Mesenchymal stem cell (in vitro differentiated cells and primary cell): ENCODE results near the gene AQP2.

Experiments
- DNase-seq: peaks from one replicate; pipeline ENCODE4 v3.0.0-alpha.2; 2013
- H2AFZ ChIP-seq: one replicate; pipeline ENCODE4 v1.6.1; 2013; ENCODE audit warnings: low read depth, mild to moderate bottlenecking, control low read depth, inconsistent platforms, low read length, moderate library complexity
- H2AK5ac ChIP-seq: 2 replicates; pipeline ENCODE4 v1.6.1; 2013; ENCODE audit warnings: low read length, moderate library complexity, mild to moderate bottlenecking, inconsistent platforms; ENCODE audit not compliant: severe bottlenecking
- H2BK120ac ChIP-seq: one replicate; pipeline ENCODE4 v1.6.1; 2013; ENCODE audit warnings: low read depth, mild to moderate bottlenecking, inconsistent platforms, low read length, moderate library complexity
- H2BK12ac ChIP-seq, 2 experiments: one replicate each; pipeline ENCODE4 v1.6.1; 2013; ENCODE audit warnings: inconsistent platforms in 2 of 2, low read length in 2 of 2, mild to moderate bottlenecking in 2 of 2, moderate library complexity in 2 of 2, control low read depth in 1 of 2
- H2BK15ac ChIP-seq: one replicate; pipeline ENCODE4 v1.6.1; 2013; ENCODE audit warnings: mild to moderate bottlenecking, low read depth, inconsistent platforms; ENCODE audit not compliant: poor library complexity, severe bottlenecking
- H2BK5ac ChIP-seq: 2 replicates; pipeline ENCODE4 v1.6.1; 2013; ENCODE audit warnings: low read depth, mild to moderate bottlenecking, low read length, control low read depth, inconsistent platforms; ENCODE audit not compliant: poor library complexity, severe bottlenecking
- H3K14ac ChIP-seq, 2 experiments: one replicate each; pipeline ENCODE4 v1.6.1; 2013; ENCODE audit warnings: inconsistent platforms in 2 of 2, low read length in 2 of 2, control low read depth in 1 of 2, mild to moderate bottlenecking in 1 of 2, moderate library complexity in 1 of 2
- H3K18ac ChIP-seq, 2 experiments: one replicate each; pipeline ENCODE4 v1.6.1; 2013; ENCODE audit warnings: inconsistent platforms in 2 of 2, low read length in 2 of 2, control low read depth in 1 of 2, low read depth in 1 of 2, mild to moderate bottlenecking in 1 of 2
- H3K23ac ChIP-seq, 2 experiments: one replicate each; pipeline ENCODE4 v1.6.1; 2013; ENCODE audit warnings: inconsistent platforms in 2 of 2, low read length in 2 of 2, mild to moderate bottlenecking in 2 of 2, moderate library complexity in 2 of 2, control low read depth in 1 of 2
- H3K27ac ChIP-seq: 2 replicates; pipeline ENCODE4 v1.5.1; 2013; ENCODE audit warnings: mild to moderate bottlenecking, moderate library complexity, low read length, control low read depth, inconsistent platforms; ENCODE audit not compliant: poor library complexity, severe bottlenecking
- H3K27me3 ChIP-seq, 2 experiments: 2 replicates each; pipeline versions ENCODE4 v1.6.1 to v1.7.0; 2013; ENCODE audit warnings: low read length in 2 of 2, mild to moderate bottlenecking in 2 of 2, moderate library complexity in 2 of 2, control low read depth in 1 of 2, inconsistent platforms in 1 of 2; ENCODE audit not compliant: control insufficient read depth in 1 of 2, insufficient read depth in 1 of 2
- H3K36me3 ChIP-seq, 2 experiments: 2 replicates each; pipeline versions ENCODE4 v1.6.1 to v1.7.0; 2013; ENCODE audit warnings: low read length in 2 of 2, control low read depth in 1 of 2, inconsistent platforms in 1 of 2, low read depth in 1 of 2, mild to moderate bottlenecking in 1 of 2; ENCODE audit not compliant: insufficient read depth in 2 of 2, control insufficient read depth in 1 of 2
- H3K4ac ChIP-seq, 2 experiments: one replicate each; pipeline ENCODE4 v1.6.1; 2013; ENCODE audit warnings: inconsistent platforms in 2 of 2, low read length in 2 of 2, mild to moderate bottlenecking in 2 of 2, moderate library complexity in 2 of 2, control low read depth in 1 of 2, low read depth in 1 of 2
- H3K4me1 ChIP-seq: 2 replicates; pipeline ENCODE4 v1.6.1; 2013; ENCODE audit warnings: low read depth, low read length, control low read depth; ENCODE audit not compliant: control insufficient read depth, insufficient read depth
- H3K4me2 ChIP-seq: 2 replicates; pipeline ENCODE4 v1.6.1; 2013; ENCODE audit warnings: low read length, mild to moderate bottlenecking, inconsistent platforms; ENCODE audit not compliant: poor library complexity, severe bottlenecking
- H3K4me3 ChIP-seq, 2 experiments: 2 replicates each; pipeline versions ENCODE4 v1.5.1 to v1.7.0; 2013; ENCODE audit warnings: low read length in 2 of 2, mild to moderate bottlenecking in 2 of 2, control low read depth in 1 of 2, low read depth in 1 of 2; ENCODE audit not compliant: insufficient read depth in 1 of 2
- H3K79me1 ChIP-seq: replicated peaks from 2 replicates; pipeline ENCODE4 v1.6.1; 2013; ENCODE audit warnings: mild to moderate bottlenecking, control low read depth, low read length, inconsistent platforms; ENCODE audit not compliant: poor library complexity, severe bottlenecking
- H3K9ac ChIP-seq: 2 replicates; pipeline ENCODE4 v1.7.0; 2013; ENCODE audit warnings: mild to moderate bottlenecking, low read length, moderate library complexity
- H3K9me3 ChIP-seq: 2 replicates; pipeline ENCODE4 v1.7.0; 2013; ENCODE audit warnings: mild to moderate bottlenecking, low read length; ENCODE audit not compliant: control insufficient read depth
- H4K8ac ChIP-seq: one replicate; pipeline ENCODE4 v1.6.1; 2013; ENCODE audit warnings: inconsistent platforms, mild to moderate bottlenecking, low read length, moderate library complexity
- H4K91ac ChIP-seq: one replicate; pipeline ENCODE4 v1.6.1; 2013; ENCODE audit warnings: mild to moderate bottlenecking, low read length, inconsistent platforms
- WGBS: methylation state at CpG from one replicate; pipeline ENCODE4 v1.1.7; 2013; ENCODE audit warnings: mixed read lengths; 5-methylcytosine and 5-hydroxymethylcytosine counted together

AQP2 gene

DNA sequence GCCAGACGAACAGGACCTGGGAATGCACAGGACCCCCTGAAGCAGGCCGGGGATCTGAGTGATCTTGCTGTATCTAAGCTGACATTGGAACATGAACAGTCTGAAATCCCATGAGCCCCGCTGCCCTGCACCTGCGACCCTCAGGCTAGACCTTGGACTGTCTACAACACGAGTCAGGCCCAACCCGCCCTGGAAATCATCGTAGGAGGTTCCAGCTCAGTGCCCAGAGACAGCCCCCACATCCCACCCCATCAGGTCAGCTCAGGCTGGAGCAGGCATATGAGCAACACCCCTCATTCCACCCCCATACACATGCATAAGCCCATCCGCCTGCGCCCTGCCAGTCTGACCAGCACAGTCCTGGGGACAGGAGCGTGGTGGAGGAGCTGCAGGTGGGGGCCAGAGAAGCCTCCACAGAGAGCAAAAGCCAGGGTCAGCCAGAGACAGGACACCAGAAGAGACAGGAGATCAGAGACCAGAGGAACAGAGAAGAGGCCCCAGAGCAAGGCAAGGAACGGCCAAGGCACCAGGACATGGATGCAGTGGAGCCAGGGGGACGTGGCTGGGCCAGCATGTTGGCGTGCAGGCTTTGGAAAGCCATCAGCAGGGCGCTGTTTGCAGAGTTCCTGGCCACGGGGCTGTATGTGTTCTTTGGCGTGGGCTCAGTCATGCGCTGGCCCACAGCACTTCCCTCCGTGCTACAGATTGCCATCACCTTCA is 22.3 kb downstream of the AQP2 start, which contains the start of gene AQP6:
TSS of gene AQP6 (plus strand) at position 307 of the 720 bp plus-strand sequence. CDS start at position 534, 227 bp downstream.
- DNase-seq, result no peak
- Histone ChIP-seq H3K27ac (no peak within 1 kb of the TSS), H3K23ac (no peak within 1 kb of the TSS), H4K91ac (peak within 1 kb of the TSS; percentile 43), H3K18ac (no peak within 1 kb of the TSS), H2BK12ac (no peak within 1 kb of the TSS), H3K4me3 (no peak within 1 kb of the TSS), H2BK15ac (peak within 1 kb of the TSS; percentile 73), H4K8ac (no peak within 1 kb of the TSS), H2AK5ac (no peak within 1 kb of the TSS), H2BK120ac (no peak within 1 kb of the TSS), H3K36me3 (no peaks in the 10 kb centered on the region), H2AFZ (no peak within 1 kb of the TSS), H3K27me3 (peaks cover 41 to 67% of the 10 kb centered on the region in 2 experiments), H3K14ac (no peak within 1 kb of the TSS), H3K4me1 (peaks cover 3% of the 10 kb centered on the region), H3K79me1 (no peaks in the 10 kb centered on the region), H2BK5ac (no peak within 1 kb of the TSS), H3K4ac (no peak within 1 kb of the TSS), H3K9ac (no peak within 1 kb of the TSS), H3K9me3 (no peaks in the 10 kb centered on the region), H3K4me2 (no peak within 1 kb of the TSS)
- WGBS, result 90% methylated on average over 18 of the region's 18 CpGs

DNA sequence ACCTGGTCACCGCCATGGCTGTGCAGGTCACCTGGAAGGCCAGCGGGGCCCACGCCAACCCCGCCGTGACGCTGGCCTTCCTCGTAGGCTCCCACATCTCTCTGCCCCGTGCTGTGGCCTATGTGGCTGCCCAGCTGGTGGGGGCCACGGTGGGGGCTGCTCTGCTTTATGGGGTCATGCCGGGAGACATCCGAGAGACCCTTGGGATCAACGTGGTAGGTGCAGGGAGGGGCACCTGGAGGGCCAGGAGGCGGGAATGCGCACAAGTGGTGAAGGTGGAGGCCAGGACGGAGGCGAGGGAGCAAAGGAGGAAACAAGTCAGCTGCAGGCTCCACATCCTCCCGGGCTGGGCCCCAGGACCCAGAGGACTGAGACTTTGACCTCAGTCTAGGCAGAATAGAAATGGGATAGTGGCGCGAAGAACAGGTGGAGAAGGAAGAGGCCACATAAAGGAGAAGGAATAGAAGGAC is 22.9 kb downstream of the AQP2 start:
- no peak overlapping the region for H3K18ac ChIP-seq
- WGBS, result 93% methylated on average over 19 of the region's 19 CpGs
- H2BK12ac ChIP-seq, result no peak overlapping the region
- no peak overlapping the region for H3K14ac ChIP-seq
- no peak overlapping the region for H2BK5ac ChIP-seq
- H3K4ac ChIP-seq, result no peak overlapping the region
- no peaks in the 10 kb centered on the region for H3K36me3 ChIP-seq
- peaks cover 37 to 61% of the 10 kb centered on the region in 2 experiments for H3K27me3 ChIP-seq
- H2BK15ac ChIP-seq, result no peak overlapping the region
- no peak overlapping the region for H2BK120ac ChIP-seq
- H4K91ac ChIP-seq, result peak overlapping the region; percentile 43
- H3K4me1 ChIP-seq, result peaks cover 3% of the 10 kb centered on the region
- H2AK5ac ChIP-seq, result no peak overlapping the region
- no peak overlapping the region for H3K4me3 ChIP-seq
- H3K9ac ChIP-seq, result no peak overlapping the region
- no peak overlapping the region for H3K4me2 ChIP-seq
- no peak overlapping the region for H3K27ac ChIP-seq
- H3K9me3 ChIP-seq, result no peaks in the 10 kb centered on the region
- H3K79me1 ChIP-seq, result no peaks in the 10 kb centered on the region
- H2AFZ ChIP-seq, result no peak overlapping the region
- DNase-seq, result no peak
- no peak overlapping the region for H4K8ac ChIP-seq
- no peak overlapping the region for H3K23ac ChIP-seq

DNA sequence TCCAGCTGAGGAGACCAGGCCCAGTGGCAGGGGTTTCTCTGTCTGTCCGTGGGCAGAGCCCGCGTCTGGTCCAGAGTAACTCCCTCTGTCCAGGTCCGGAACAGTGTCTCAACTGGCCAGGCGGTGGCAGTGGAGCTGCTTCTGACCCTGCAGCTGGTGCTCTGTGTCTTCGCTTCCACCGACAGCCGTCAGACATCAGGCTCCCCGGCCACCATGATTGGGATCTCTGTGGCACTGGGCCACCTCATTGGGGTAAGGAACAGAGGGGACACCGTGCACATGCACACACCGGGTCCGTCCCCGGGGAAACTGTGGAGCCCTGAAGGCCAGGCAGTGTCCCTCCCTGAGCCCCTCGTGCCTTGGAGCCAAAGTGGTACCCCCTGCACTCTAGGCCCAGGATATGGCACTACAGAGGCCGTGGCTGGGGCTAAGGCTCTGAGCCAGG is 23.7 kb downstream of the AQP2 start:
- H4K8ac ChIP-seq, result peak overlapping the region; percentile 55
- no peak overlapping the region for H2BK5ac ChIP-seq
- no peak overlapping the region for H3K23ac ChIP-seq
- no peaks in the 10 kb centered on the region for H3K36me3 ChIP-seq
- no peak overlapping the region for H3K4ac ChIP-seq
- no peak overlapping the region for H3K14ac ChIP-seq
- 69% methylated on average over 15 of the region's 15 CpGs for WGBS
- H3K79me1 ChIP-seq, result no peaks in the 10 kb centered on the region
- H3K4me2 ChIP-seq, result no peak overlapping the region
- H3K9ac ChIP-seq, result no peak overlapping the region
- DNase-seq, result peak; percentile 58
- H2BK12ac ChIP-seq, result no peak overlapping the region
- H3K27me3 ChIP-seq, result peaks cover 29 to 53% of the 10 kb centered on the region in 2 experiments
- no peak overlapping the region for H2BK15ac ChIP-seq
- no peak overlapping the region for H3K27ac ChIP-seq
- H4K91ac ChIP-seq, result no peak overlapping the region
- no peak overlapping the region for H3K4me3 ChIP-seq
- no peak overlapping the region for H2BK120ac ChIP-seq
- no peaks in the 10 kb centered on the region for H3K9me3 ChIP-seq
- H3K18ac ChIP-seq, result peak overlapping the region in 1 of 2 experiments; percentile 5
- no peak overlapping the region for H2AFZ ChIP-seq
- no peak overlapping the region for H2AK5ac ChIP-seq
- peaks cover 2% of the 10 kb centered on the region for H3K4me1 ChIP-seq

DNA sequence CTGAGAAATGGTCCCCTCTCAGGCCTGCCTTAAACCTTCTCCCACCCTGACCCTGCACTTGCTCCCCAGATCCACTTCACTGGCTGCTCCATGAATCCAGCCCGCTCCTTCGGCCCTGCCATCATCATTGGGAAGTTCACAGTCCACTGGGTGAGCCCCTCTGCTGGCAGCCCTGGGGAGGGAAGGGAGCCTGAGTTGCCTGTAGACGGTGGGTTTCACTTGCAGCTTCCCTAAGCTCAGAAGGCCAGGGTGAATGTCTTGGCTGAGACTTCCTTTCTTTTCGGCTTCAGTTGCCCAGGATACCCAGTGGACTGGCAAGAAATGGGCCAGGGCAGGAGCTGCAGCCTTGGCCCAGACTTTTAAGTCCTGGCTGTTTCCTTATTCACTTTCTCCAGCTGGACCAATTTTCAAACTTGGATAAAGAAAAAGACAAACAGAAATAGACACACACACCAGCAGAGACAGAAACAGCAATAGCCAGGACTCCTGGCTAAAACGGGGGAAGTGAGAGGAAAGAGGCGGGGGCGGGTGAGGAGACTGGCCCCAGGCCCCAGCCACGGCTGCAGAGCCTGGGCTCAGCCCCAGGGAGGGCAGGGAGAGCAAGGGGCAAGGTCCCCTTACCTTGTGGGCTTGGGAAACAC is 24.3 kb downstream of the AQP2 start:
- Histone ChIP-seq H2AK5ac (no peak overlapping the region), H3K4me3 (no peak overlapping the region), H3K9me3 (no peaks in the 10 kb centered on the region), H3K4me2 (no peak overlapping the region), H2BK12ac (no peak overlapping the region), H2BK5ac (no peak overlapping the region), H3K23ac (no peak overlapping the region), H3K27ac (no peak overlapping the region), H4K8ac (no peak overlapping the region), H3K36me3 (no peaks in the 10 kb centered on the region), H3K9ac (peak overlapping the region; percentile 8), H3K14ac (no peak overlapping the region), H3K4ac (no peak overlapping the region), H3K4me1 (peaks cover 4% of the 10 kb centered on the region), H2BK15ac (no peak overlapping the region), H3K79me1 (no peaks in the 10 kb centered on the region), H2BK120ac (no peak overlapping the region), H3K18ac (no peak overlapping the region), H2AFZ (no peak overlapping the region), H3K27me3 (peaks cover 23 to 47% of the 10 kb centered on the region in 2 experiments), H4K91ac (no peak overlapping the region)
- WGBS, result 82% methylated on average over 8 of the region's 8 CpGs
- no peak for DNase-seq
